Effector memory CD4-positive, alpha-beta T cell (primary cell): ENCODE data around the gene RAB40C.
A peak's percentile ranks its signal among the peaks of the same experiment; 100 is the strongest.

Experiments used
- DNase-seq, 3 donors: peaks; one replicate each; pipeline ENCODE4 v3.0.0-alpha.2; 2020
- H3K27ac ChIP-seq: 2 replicates; pipeline ENCODE4 v1.7.0; 2013; ENCODE audit warnings: mild to moderate bottlenecking, low read length, moderate library complexity; ENCODE audit not compliant: insufficient read depth, poor library complexity, severe bottlenecking
- H3K27me3 ChIP-seq: replicated peaks from 2 replicates; pipeline ENCODE4 v1.7.0; 2013; ENCODE audit warnings: mild to moderate bottlenecking, low read length; ENCODE audit not compliant: insufficient read depth, control insufficient read depth, poor library complexity, severe bottlenecking
- H3K36me3 ChIP-seq: 2 replicates; pipeline ENCODE4 v1.7.0; 2013; ENCODE audit warnings: mild to moderate bottlenecking, low read length, moderate library complexity; ENCODE audit not compliant: control insufficient read depth, insufficient read depth
- H3K4me1 ChIP-seq: 2 replicates; pipeline ENCODE4 v1.7.0; 2013; ENCODE audit warnings: low read length, mild to moderate bottlenecking; ENCODE audit not compliant: control insufficient read depth, insufficient read depth, poor library complexity, severe bottlenecking
- H3K4me3 ChIP-seq: 2 replicates; pipeline ENCODE4 v1.7.0; 2013; ENCODE audit warnings: low read length, low read depth, mild to moderate bottlenecking; ENCODE audit not compliant: insufficient read depth, poor library complexity, severe bottlenecking
- H3K9me3 ChIP-seq: 2 replicates; pipeline ENCODE4 v1.7.0; 2013; ENCODE audit warnings: mild to moderate bottlenecking, low read length, moderate library complexity; ENCODE audit not compliant: control insufficient read depth

The RAB40C gene

GRCh38 chr16:576197-576822 lies 13.6 kb upstream of the RAB40C start:
- Histone ChIP-seq H3K4me3 (no peak overlapping the region), H3K4me1 (no peaks in the 10 kb centered on the region)

DNA sequence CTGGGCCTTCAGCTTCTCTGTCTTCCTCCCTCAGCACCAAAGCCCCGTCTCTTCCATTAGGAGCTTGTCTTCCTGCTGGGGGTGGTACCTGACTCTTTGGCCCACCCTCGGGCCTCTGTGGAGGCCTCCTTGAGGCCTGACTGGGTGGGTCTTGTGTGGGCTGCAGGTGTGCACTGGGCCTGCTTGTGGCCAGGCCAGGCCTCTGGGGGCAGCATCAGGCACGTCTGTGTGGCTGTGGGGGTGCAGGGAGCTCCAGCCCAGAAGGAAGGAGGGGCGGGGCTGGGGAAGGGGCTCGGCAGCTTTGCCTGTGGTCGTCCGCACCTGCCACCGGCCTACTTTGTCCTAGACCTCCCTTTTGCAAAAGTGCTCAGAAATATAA lies 13.1 kb upstream of the RAB40C start:
- H3K27ac ChIP-seq, result no peak overlapping the region

More at GRCh38 chr16:576197-576822, 13.6 kb upstream of the RAB40C start:
- Histone ChIP-seq H3K27ac (no peak overlapping the region), H3K27me3 (no peaks in the 10 kb centered on the region), H3K36me3 (peaks cover 6% of the 10 kb centered on the region), H3K9me3 (no peaks in the 10 kb centered on the region)
- DNase-seq, result no peak

GRCh38 chr16:577796-578195 lies 12.1 kb upstream of the RAB40C start:
- Histone ChIP-seq H3K4me3 (no peak overlapping the region), H3K27ac (no peak overlapping the region), H3K27me3 (no peaks in the 10 kb centered on the region), H3K9me3 (no peaks in the 10 kb centered on the region), H3K36me3 (peaks cover 6% of the 10 kb centered on the region), H3K4me1 (no peaks in the 10 kb centered on the region)
- no peak for DNase-seq

More for the DNA sequence above, 13.1 kb upstream of the RAB40C start:
- H3K4me1 ChIP-seq, result no peaks in the 10 kb centered on the region
- DNase-seq, result no peak
- no peaks in the 10 kb centered on the region for H3K9me3 ChIP-seq
- no peak overlapping the region for H3K4me3 ChIP-seq
- no peaks in the 10 kb centered on the region for H3K27me3 ChIP-seq
- peaks cover 6% of the 10 kb centered on the region for H3K36me3 ChIP-seq

GRCh38 chr16:578232-578869 lies 11.5 kb upstream of the RAB40C start:
- Histone ChIP-seq H3K4me1 (no peaks in the 10 kb centered on the region), H3K27me3 (no peaks in the 10 kb centered on the region), H3K36me3 (peaks cover 6% of the 10 kb centered on the region), H3K9me3 (no peaks in the 10 kb centered on the region), H3K4me3 (no peak overlapping the region), H3K27ac (no peak overlapping the region)
- DNase-seq, result no peak

DNA sequence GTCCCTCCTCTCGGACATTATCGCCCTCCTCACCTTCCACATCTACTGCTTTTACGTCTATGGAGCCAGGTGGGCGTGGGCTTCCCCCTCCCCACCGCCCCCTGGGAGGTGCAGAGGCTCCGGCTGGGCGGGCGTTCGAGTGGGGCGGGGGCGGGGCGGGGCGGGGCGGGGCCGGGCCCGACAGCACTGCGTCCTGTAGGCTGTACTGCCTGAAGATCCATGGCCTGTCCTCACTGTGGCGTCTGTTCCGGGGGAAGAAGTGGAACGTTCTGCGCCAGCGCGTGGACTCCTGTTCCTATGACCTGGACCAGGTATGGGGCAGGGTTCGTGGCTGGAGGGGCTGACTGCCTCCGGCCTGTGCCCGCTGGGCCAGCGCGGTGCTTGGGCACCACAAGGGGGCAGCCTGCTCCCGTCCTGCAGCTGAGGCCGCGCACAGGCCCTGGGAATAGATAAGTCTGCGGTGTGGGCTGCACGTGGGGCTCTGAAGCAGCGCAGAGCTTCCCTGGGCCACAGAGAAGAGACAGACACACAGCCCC lies 10.9 kb upstream of the RAB40C start:
- peak; percentile 30 to 41 (median 31) for DNase-seq
- no peak overlapping the region for H3K4me3 ChIP-seq
- H3K9me3 ChIP-seq, result no peaks in the 10 kb centered on the region
- no peak overlapping the region for H3K27ac ChIP-seq
- H3K36me3 ChIP-seq, result peaks cover 6% of the 10 kb centered on the region
- no peaks in the 10 kb centered on the region for H3K4me1 ChIP-seq
- no peaks in the 10 kb centered on the region for H3K27me3 ChIP-seq

GRCh38 chr16:580141-580945 lies 9.5 kb upstream of the RAB40C start:
- Histone ChIP-seq H3K27ac (no peak overlapping the region), H3K9me3 (no peaks in the 10 kb centered on the region)

GRCh38 chr16:580946-581498 lies 8.8 kb upstream of the RAB40C start:
- Histone ChIP-seq H3K4me1 (no peaks in the 10 kb centered on the region), H3K36me3 (no peaks in the 10 kb centered on the region), H3K4me3 (no peak overlapping the region), H3K27me3 (no peaks in the 10 kb centered on the region), H3K27ac (no peak overlapping the region), H3K9me3 (no peaks in the 10 kb centered on the region)
- no peak for DNase-seq

More at GRCh38 chr16:580141-580945, 9.5 kb upstream of the RAB40C start:
- H3K36me3 ChIP-seq, result no peaks in the 10 kb centered on the region
- no peak for DNase-seq
- H3K4me3 ChIP-seq, result no peak overlapping the region
- no peaks in the 10 kb centered on the region for H3K4me1 ChIP-seq
- no peaks in the 10 kb centered on the region for H3K27me3 ChIP-seq

GRCh38 chr16:582218-582613 lies 7.7 kb upstream of the RAB40C start:
- H3K4me1 ChIP-seq, result no peaks in the 10 kb centered on the region
- no peaks in the 10 kb centered on the region for H3K9me3 ChIP-seq
- H3K27ac ChIP-seq, result no peak overlapping the region
- no peaks in the 10 kb centered on the region for H3K36me3 ChIP-seq
- DNase-seq, result no peak
- H3K4me3 ChIP-seq, result no peak overlapping the region
- no peaks in the 10 kb centered on the region for H3K27me3 ChIP-seq

- DNase-seq, result no peak
Observed at GRCh38 chr16:582614-583331, 7.1 kb upstream of the RAB40C start.

More at GRCh38 chr16:582614-583331, 7.1 kb upstream of the RAB40C start:
- Histone ChIP-seq H3K4me3 (no peak overlapping the region), H3K27me3 (no peaks in the 10 kb centered on the region), H3K27ac (no peak overlapping the region), H3K4me1 (peaks cover under 1% of the 10 kb centered on the region), H3K36me3 (no peaks in the 10 kb centered on the region), H3K9me3 (no peaks in the 10 kb centered on the region)
